ENCODE data around the gene PKMYT1. TPM values are rescaled to one million over a fixed set of nuclear protein-coding genes. Genes with fewer than 3 reads are reported as not detected.

The PKMYT1 gene
- polyA plus RNA-seq, 2 of the 4 experiments (the other 2 are of a cell fraction): 10.5 to 50.5 TPM

DNA sequence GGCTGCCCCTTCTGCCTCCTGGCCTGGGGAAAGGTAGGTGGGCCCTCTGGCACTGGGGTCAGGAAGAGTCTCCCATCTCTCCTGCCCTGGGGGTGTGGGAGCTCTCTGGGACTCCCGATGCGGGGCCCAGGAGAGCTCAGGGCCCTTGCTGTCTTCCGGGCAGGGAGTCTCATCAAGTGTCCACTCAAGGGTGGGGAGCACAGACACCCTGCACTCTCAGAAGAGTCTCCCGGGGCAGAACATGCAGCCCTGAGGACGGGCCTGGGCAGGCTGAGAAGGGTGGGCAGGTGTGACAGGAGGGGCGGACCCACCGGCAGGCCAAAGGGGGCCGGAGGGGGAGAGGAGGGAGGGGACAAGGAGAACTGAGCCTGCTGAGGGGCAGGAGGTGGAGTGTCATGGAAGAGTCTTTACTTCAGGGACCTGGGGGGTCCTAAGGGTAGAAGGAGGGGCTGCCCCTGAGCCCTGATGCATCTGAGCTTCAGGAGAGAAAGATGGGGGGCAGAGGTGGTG, 8.4 kb upstream of the PKMYT1 start:
- ChIA-PET POLR2A (no interaction called here), CTCF (interaction anchor here (1.0 to 1.6 kb wide), 6 partner anchors 15 to 68 kb away, joined by 3 to 5 read pairs (median 4); no protein-coding TSS in a partner anchor)
- DNase-seq (ENCODE audit: low read depth in 1 of 2, low spot score in 1 of 2) (no peak), ATAC-seq (no peak), FAIRE-seq (no peak)
- Histone ChIP-seq H3K27ac (no peak overlapping the region), H3K9me3 (no peaks in the 10 kb centered on the region), H3K4me3 (no peak overlapping the region), H3K4me1 (peaks cover 6% of the 10 kb centered on the region; the same call in 2 of the 3 replicates), H3K4me2 (no peak overlapping the region)
- 83% methylated on average over 1 of the region's 8 CpGs for WGBS (ENCODE audit: missing lambda C conversion rate)
- TF ChIP-seq MAZ (IDR thresholded peaks at IDR 0.05; ENCODE audit: borderline replicate concordance, low read depth, low read length): no peak
- TF ChIP-seq, protein P1, sequence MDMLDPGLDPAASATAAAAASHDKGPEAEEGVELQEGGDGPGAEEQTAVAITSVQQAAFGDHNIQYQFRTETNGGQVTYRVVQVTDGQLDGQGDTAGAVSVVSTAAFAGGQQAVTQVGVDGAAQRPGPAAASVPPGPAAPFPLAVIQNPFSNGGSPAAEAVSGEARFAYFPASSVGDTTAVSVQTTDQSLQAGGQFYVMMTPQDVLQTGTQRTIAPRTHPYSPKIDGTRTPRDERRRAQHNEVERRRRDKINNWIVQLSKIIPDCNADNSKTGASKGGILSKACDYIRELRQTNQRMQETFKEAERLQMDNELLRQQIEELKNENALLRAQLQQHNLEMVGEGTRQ (IDR thresholded peaks at IDR 0.05): no peak
- no peak for TF ChIP-seq RFX5 (IDR thresholded peaks at IDR 0.05)
- TF ChIP-seq CEBPB (IDR thresholded peaks at IDR 0.05): no peak
- no peak for TF ChIP-seq HOXB5 (CRISPR knock-in tag; IDR thresholded peaks at IDR 0.05)
- no peak for TF ChIP-seq RNF2 (IDR thresholded peaks at IDR 0.05; ENCODE audit: borderline replicate concordance, low read depth)
- no peak for TF ChIP-seq EP300 (IDR thresholded peaks at IDR 0.05)

- no peak for ATAC-seq
- Histone ChIP-seq H3K4me1 (peaks cover 6% of the 10 kb centered on the region; the same call in 2 of the 3 replicates), H3K9me3 (no peaks in the 10 kb centered on the region), H3K4me3 (no peak overlapping the region), H3K4me2 (no peak overlapping the region), H3K27ac (no peak overlapping the region)
- TF ChIP-seq FOSL2 (IDR thresholded peaks at IDR 0.05): no peak
- TF ChIP-seq FOSL2 (CRISPR knock-in tag; IDR thresholded peaks at IDR 0.05): no peak
- TF ChIP-seq, protein P2, sequence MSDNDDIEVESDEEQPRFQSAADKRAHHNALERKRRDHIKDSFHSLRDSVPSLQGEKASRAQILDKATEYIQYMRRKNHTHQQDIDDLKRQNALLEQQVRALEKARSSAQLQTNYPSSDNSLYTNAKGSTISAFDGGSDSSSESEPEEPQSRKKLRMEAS (IDR thresholded peaks at IDR 0.05): no peak
- no peak for TF ChIP-seq KDM5A (IDR thresholded peaks at IDR 0.05)
- no peak for TF ChIP-seq ZNF302 (CRISPR knock-in tag; IDR thresholded peaks at IDR 0.05)
- TF ChIP-seq HOXB5 (CRISPR knock-in tag; IDR thresholded peaks at IDR 0.05): peak; percentile 33; the same call in 1 of the 2 replicates
- ChIA-PET CTCF (interaction anchor here (0.7 to 1.6 kb wide), 7 partner anchors 13 to 67 kb away, joined by 3 to 5 read pairs (median 3); no protein-coding TSS in a partner anchor), POLR2A (no interaction called here)
- 79% methylated on average over 2 of the region's 8 CpGs for WGBS (ENCODE audit: missing lambda C conversion rate)
- no peak for FAIRE-seq
- no peak for DNase-seq (ENCODE audit: low read depth in 1 of 2, low spot score in 1 of 2)
These were observed 7.6 kb upstream of the PKMYT1 start for GRCh38 chr16:2987833-2988232.

DNA sequence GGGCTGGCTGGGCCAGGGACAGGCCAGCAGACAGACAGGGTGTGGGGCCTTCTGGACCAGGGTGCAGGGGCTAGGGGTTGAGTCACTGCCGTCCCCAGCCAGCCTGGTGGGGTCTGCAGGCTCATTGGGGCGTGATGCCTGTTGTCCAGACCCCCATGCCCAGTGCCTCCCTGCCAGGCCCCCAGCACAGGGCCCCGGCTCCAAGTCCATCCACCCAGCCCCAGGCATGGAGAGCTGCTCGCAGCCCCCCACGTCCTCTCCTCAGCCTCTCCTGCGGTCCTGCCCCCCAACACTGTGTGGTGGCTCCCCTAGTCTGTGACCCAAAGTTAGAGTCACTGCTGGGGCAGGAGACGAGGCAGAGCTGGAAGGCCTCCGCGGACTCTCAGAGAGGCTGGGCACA, 7.0 kb upstream of the PKMYT1 start:
- no peak for FAIRE-seq
- no peak for ATAC-seq
- no peak overlapping the region for H3K27ac ChIP-seq
- H3K4me2 ChIP-seq: no peak overlapping the region
- 83% methylated on average over 5 of the region's 9 CpGs for WGBS (ENCODE audit: missing lambda C conversion rate)
- no peak for DNase-seq (ENCODE audit: low read depth in 1 of 2, low spot score in 1 of 2)
- no peaks in the 10 kb centered on the region for H3K9me3 ChIP-seq
- ChIA-PET CTCF (interaction anchor here (0.7 to 2.3 kb wide), 5 partner anchors 14 to 67 kb away, joined by 3 to 10 read pairs (median 3); no protein-coding TSS in a partner anchor), POLR2A (no interaction called here)
- H3K4me3 ChIP-seq: no peak overlapping the region
- peaks cover 6% of the 10 kb centered on the region; the same call in 2 of the 3 replicates for H3K4me1 ChIP-seq
- TF ChIP-seq TFCP2L1 (CRISPR knock-in tag; IDR thresholded peaks at IDR 0.05) (no peak), RARB (CRISPR knock-in tag; IDR thresholded peaks at IDR 0.05) (no peak), EP300 (IDR thresholded peaks at IDR 0.05) (no peak), RAD21 (conservative IDR thresholded peaks at IDR 0.05 in 1 of 2, IDR thresholded peaks at IDR 0.05 in 1 of 2) (no peak), JUN (IDR thresholded peaks at IDR 0.05) (no peak), BCL3 (IDR thresholded peaks at IDR 0.05) (no peak), HOXB13 (CRISPR knock-in tag; IDR thresholded peaks at IDR 0.05; ENCODE audit: low read depth) (no peak), MAFK (IDR thresholded peaks at IDR 0.05; ENCODE audit: partially characterized antibody) (no peak), JUNB (IDR thresholded peaks at IDR 0.05) (no peak), ESRRA (IDR thresholded peaks at IDR 0.05; ENCODE audit: borderline replicate concordance, low read length) (no peak), CHD2 (IDR thresholded peaks at IDR 0.05; ENCODE audit: low read length, partially characterized antibody) (no peak), SREBF2 (IDR thresholded peaks at IDR 0.05) (no peak), REST (IDR thresholded peaks at IDR 0.05) (no peak), HOXA7 (CRISPR knock-in tag; IDR thresholded peaks at IDR 0.05) (no peak), MAZ (IDR thresholded peaks at IDR 0.05; ENCODE audit: borderline replicate concordance, low read depth, low read length) (no peak)
- TF ChIP-seq, protein P3, sequence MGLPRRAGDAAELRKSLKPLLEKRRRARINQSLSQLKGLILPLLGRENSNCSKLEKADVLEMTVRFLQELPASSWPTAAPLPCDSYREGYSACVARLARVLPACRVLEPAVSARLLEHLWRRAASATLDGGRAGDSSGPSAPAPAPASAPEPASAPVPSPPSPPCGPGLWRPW (IDR thresholded peaks at IDR 0.05): no peak
- TF ChIP-seq, protein P4, sequence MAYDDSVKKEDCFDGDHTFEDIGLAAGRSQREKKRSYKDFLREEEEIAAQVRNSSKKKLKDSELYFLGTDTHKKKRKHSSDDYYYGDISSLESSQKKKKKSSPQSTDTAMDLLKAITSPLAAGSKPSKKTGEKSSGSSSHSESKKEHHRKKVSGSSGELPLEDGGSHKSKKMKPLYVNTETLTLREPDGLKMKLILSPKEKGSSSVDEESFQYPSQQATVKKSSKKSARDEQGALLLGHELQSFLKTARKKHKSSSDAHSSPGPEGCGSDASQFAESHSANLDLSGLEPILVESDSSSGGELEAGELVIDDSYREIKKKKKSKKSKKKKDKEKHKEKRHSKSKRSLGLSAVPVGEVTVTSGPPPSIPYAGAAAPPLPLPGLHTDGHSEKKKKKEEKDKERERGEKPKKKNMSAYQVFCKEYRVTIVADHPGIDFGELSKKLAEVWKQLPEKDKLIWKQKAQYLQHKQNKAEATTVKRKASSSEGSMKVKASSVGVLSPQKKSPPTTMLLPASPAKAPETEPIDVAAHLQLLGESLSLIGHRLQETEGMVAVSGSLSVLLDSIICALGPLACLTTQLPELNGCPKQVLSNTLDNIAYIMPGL (CRISPR knock-in tag; IDR thresholded peaks at IDR 0.05; ENCODE audit: borderline replicate concordance): no peak

All from A549 (cell line).